H4 (cell line): ENCODE measurements around the gene ZNRF1. TPM values are rescaled to one million over a fixed set of nuclear protein-coding genes. Genes with fewer than 3 reads are reported as not detected.
"Not testable (repeated sequence)": the region's sequence is repeated elsewhere in the genome, so short reads cannot be mapped to it uniquely, and the experiment has no call there.

Experiments
- DNase-seq: peaks from one replicate; pipeline ENCODE4 v3.0.0-alpha.2; 2015; ENCODE audit warnings: low spot score
- total RNA-seq: library from RNA; depleted of rRNA; stranded (reverse); fragments of >200 nt; shearing (Covaris generic); gene quantifications from 2 replicates; pipeline ENCODE4 v1.2.3, GENCODE V29; 2014

ZNRF1 gene
- total RNA-seq, 1 experiment from 2014 or later = 3.8 TPM

GRCh38 chr16:75112734-75113491 is 114.1 kb downstream of the ZNRF1 start:
- no peak for DNase-seq

GRCh38 chr16:75113541-75114121 is 114.8 kb downstream of the ZNRF1 start:
- DNase-seq = no peak

- no peak for DNase-seq
Observed at GRCh38 chr16:75114179-75114945, 115.5 kb downstream of the ZNRF1 start.

GRCh38 chr16:75114946-75115825 is 116.4 kb downstream of the ZNRF1 start:
- DNase-seq = no peak

- no peak for DNase-seq
Observed at GRCh38 chr16:75116081-75116910, 117.5 kb downstream of the ZNRF1 start, which contains the start of gene LDHD. Gene LDHD, minus strand, starts transcription at chr16:75116780. Its CDS starts 60 bp downstream, at chr16:75116720.

GRCh38 chr16:75116911-75117245 is 118.1 kb downstream of the ZNRF1 start:
- no peak for DNase-seq

GRCh38 chr16:75118943-75119539 is 120.2 kb downstream of the ZNRF1 start:
- no peak for DNase-seq

- DNase-seq = no peak
Observed at GRCh38 chr16:75120253-75120652, 121.4 kb downstream of the ZNRF1 start.

- DNase-seq = no peak
Observed at GRCh38 chr16:75121949-75122568, 123.2 kb downstream of the ZNRF1 start.

GRCh38 chr16:75122609-75123008 is 123.8 kb downstream of the ZNRF1 start:
- DNase-seq = no peak

- DNase-seq = no peak
Observed at GRCh38 chr16:75127713-75128415, 129.0 kb downstream of the ZNRF1 start.

GRCh38 chr16:75129421-75130149 is 130.8 kb downstream of the ZNRF1 start:
- not testable (repeated sequence) for DNase-seq

- no peak for DNase-seq
Observed at GRCh38 chr16:75130150-75130771, 131.4 kb downstream of the ZNRF1 start.

- no peak for DNase-seq
Observed at GRCh38 chr16:75131081-75131480, 132.3 kb downstream of the ZNRF1 start.

- no peak for DNase-seq
Observed at GRCh38 chr16:75138233-75138632, 139.4 kb downstream of the ZNRF1 start.

GRCh38 chr16:75138636-75139035 is 139.8 kb downstream of the ZNRF1 start:
- no peak for DNase-seq

- no peak for DNase-seq
Observed at GRCh38 chr16:75139498-75139897, 140.7 kb downstream of the ZNRF1 start.

GRCh38 chr16:75143941-75144340 is 145.1 kb downstream of the ZNRF1 start:
- no peak for DNase-seq
